GM12872 (cell line): ENCODE results near the gene PSMD5.

Source experiments
- CTCF ChIP-seq: IDR thresholded peaks from 3 replicates; pipeline ENCODE4 v1.5.1; 2011; ENCODE audit warnings: low read depth, mild to moderate bottlenecking, low read length, moderate library complexity; ENCODE audit not compliant: insufficient read depth

PSMD5 gene

GRCh38 chr9:120792898-120793765, 49.6 kb downstream of the PSMD5 start, which contains the start of gene FBXW2:
Gene FBXW2 (minus strand): TSS chr9:120793416. CDS start chr9:120788258, 5,158 bp downstream.
- TF ChIP-seq CTCF: no peak

- no peak for TF ChIP-seq CTCF
These were observed 51.6 kb downstream of the PSMD5 start for GRCh38 chr9:120791161-120791560.

- TF ChIP-seq CTCF: no peak
These were observed 54.8 kb downstream of the PSMD5 start for GRCh38 chr9:120787933-120788332.

GRCh38 chr9:120783602-120784047, 59.1 kb downstream of the PSMD5 start:
- no peak for TF ChIP-seq CTCF

- TF ChIP-seq CTCF: no peak
These were observed 61.5 kb downstream of the PSMD5 start for GRCh38 chr9:120781236-120781635.

GRCh38 chr9:120780367-120780766, 62.4 kb downstream of the PSMD5 start:
- no peak for TF ChIP-seq CTCF

- no peak for TF ChIP-seq CTCF
These were observed 63.5 kb downstream of the PSMD5 start for GRCh38 chr9:120779227-120779626.
